ENCODE measurements around the gene MRPS12. TPM values are rescaled to one million over a fixed set of nuclear protein-coding genes. Genes with fewer than 3 reads are reported as not detected.
A peak's percentile ranks its signal among the peaks of the same experiment; 100 is the strongest.

MRPS12 gene
- total and polyA plus RNA-seq, 9 of the 15 experiments (the other 6 are each of a cell fraction or from before 2014, with no cell fraction given), result 8.1 to 174 (median 52.0) TPM

DNA sequence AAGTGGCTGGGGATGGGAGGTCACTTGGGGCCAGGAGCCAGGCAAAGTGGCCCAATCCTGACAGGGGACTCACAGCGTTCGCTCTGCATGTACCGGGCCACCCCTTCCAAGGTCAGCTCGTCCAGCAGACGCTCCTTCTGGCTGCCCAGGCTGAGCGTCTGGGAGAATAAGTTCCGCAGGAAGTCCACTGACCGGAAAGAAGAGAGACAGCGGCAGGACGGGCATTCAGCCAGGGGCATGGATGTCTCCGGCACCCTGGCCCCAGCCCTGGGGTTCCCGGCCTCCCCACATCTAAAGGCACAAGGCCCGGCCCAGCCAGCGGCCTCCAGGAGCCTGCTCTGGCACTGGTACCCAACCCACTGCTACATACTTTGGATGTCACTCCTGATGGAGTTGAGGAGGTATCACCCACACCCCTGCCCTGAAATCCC is 37.4 kb upstream of the MRPS12 start:
- no peaks in the 10 kb centered on the region for H4K20me1 ChIP-seq (replicated peaks; ENCODE audit: control insufficient read depth, insufficient read depth, low read length)
- FAIRE-seq, result no peak
- H3K27ac ChIP-seq (ENCODE audit: extremely low read depth, low read depth, low read length), result no peak overlapping the region
- H3K9me1 ChIP-seq (ENCODE audit: control insufficient read depth, insufficient read depth, low read length), result no peaks in the 10 kb centered on the region
- H3K4me1 ChIP-seq (replicated peaks in 1 of 2; ENCODE audit: control insufficient read depth in 2 of 2, insufficient read depth in 2 of 2, low read length in 2 of 2), result peaks cover 5 to 26% of the 10 kb centered on the region in 2 experiments
- in situ Hi-C loops (cut with MboI) (no loop called here), intact Hi-C loops (cut with micrococcal nuclease) (no loop called here)
- H3K9ac ChIP-seq (ENCODE audit: insufficient read depth in 1 of 2, low read depth in 2 of 2, low read length in 2 of 2), result peak overlapping the region in 1 of 2 experiments; percentile 43; a peak in 1 of 4 replicates
- no peaks in the 10 kb centered on the region for H3K9me3 ChIP-seq (replicated peaks; ENCODE audit: control insufficient read depth, insufficient read depth, low read depth, low read length)
- H3K4me2 ChIP-seq (ENCODE audit: insufficient read depth, low read length), result no peak overlapping the region
- WGBS (ENCODE audit: insufficient coverage, low coverage, missing lambda C conversion rate), result 94% methylated on average over 12 of the region's 14 CpGs
- peaks cover 3% of the 10 kb centered on the region; the same call in 2 of the 3 replicates for H3K79me2 ChIP-seq (ENCODE audit: control insufficient read depth, insufficient read depth, low read length)
- ChIA-PET POLR2A (interaction anchor here (0.7 to 1.0 kb wide), 2 partner anchors 11 to 16 kb away, joined by 3 to 4 read pairs; no protein-coding TSS in a partner anchor), CTCF (ENCODE audit: low intra/inter-chr PET ratio) (interaction anchor here (0.6 kb wide), 1 partner anchor 28 kb away, joined by 3 read pairs; no protein-coding TSS in a partner anchor)
- no peak for ATAC-seq
- H2AFZ ChIP-seq (ENCODE audit: low read depth, low read length), result no peak overlapping the region
- no peak overlapping the region for H3K4me3 ChIP-seq
- BruUV-seq (replicated peaks), result no TSS peak
- no peak for DNase-seq (ENCODE audit: extremely low read depth in 1 of 4, low spot score in 3 of 4)
- H3K36me3 ChIP-seq (ENCODE audit: control insufficient read depth, insufficient read depth, low read length), result peaks cover 19% of the 10 kb centered on the region; the same call in 1 of the 3 replicates
- no peaks in the 10 kb centered on the region for H3K27me3 ChIP-seq (ENCODE audit: control insufficient read depth in 2 of 2, insufficient read depth in 2 of 2, low read length in 2 of 2)
- no peak for TF ChIP-seq RNF2 (IDR thresholded peaks at IDR 0.05)
- no peak for TF ChIP-seq TEAD4 (IDR thresholded peaks at IDR 0.05; ENCODE audit: low read length)
- TF ChIP-seq TEAD4 (CRISPR knock-in tag; IDR thresholded peaks at IDR 0.05; ENCODE audit: borderline replicate concordance), result no peak
- TF ChIP-seq ZNF133 (CRISPR knock-in tag; IDR thresholded peaks at IDR 0.05), result no peak
- no peak for TF ChIP-seq DNMT1 (IDR thresholded peaks at IDR 0.05)
- TF ChIP-seq, protein P1, sequence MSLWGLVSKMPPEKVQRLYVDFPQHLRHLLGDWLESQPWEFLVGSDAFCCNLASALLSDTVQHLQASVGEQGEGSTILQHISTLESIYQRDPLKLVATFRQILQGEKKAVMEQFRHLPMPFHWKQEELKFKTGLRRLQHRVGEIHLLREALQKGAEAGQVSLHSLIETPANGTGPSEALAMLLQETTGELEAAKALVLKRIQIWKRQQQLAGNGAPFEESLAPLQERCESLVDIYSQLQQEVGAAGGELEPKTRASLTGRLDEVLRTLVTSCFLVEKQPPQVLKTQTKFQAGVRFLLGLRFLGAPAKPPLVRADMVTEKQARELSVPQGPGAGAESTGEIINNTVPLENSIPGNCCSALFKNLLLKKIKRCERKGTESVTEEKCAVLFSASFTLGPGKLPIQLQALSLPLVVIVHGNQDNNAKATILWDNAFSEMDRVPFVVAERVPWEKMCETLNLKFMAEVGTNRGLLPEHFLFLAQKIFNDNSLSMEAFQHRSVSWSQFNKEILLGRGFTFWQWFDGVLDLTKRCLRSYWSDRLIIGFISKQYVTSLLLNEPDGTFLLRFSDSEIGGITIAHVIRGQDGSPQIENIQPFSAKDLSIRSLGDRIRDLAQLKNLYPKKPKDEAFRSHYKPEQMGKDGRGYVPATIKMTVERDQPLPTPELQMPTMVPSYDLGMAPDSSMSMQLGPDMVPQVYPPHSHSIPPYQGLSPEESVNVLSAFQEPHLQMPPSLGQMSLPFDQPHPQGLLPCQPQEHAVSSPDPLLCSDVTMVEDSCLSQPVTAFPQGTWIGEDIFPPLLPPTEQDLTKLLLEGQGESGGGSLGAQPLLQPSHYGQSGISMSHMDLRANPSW (CRISPR knock-in tag; IDR thresholded peaks at IDR 0.05), result no peak
- TF ChIP-seq ZNF124 (CRISPR knock-in tag; IDR thresholded peaks at IDR 0.05), result no peak
- TF ChIP-seq, protein P2, sequence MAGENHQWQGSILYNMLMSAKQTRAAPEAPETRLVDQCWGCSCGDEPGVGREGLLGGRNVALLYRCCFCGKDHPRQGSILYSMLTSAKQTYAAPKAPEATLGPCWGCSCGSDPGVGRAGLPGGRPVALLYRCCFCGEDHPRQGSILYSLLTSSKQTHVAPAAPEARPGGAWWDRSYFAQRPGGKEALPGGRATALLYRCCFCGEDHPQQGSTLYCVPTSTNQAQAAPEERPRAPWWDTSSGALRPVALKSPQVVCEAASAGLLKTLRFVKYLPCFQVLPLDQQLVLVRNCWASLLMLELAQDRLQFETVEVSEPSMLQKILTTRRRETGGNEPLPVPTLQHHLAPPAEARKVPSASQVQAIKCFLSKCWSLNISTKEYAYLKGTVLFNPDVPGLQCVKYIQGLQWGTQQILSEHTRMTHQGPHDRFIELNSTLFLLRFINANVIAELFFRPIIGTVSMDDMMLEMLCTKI (IDR thresholded peaks at IDR 0.05; ENCODE audit: partially characterized antibody), result no peak
- no peak for TF ChIP-seq BRD9 (IDR thresholded peaks at IDR 0.05; ENCODE audit: low read depth, partially characterized antibody)
- no peak for TF ChIP-seq ZNF780A (CRISPR knock-in tag; IDR thresholded peaks at IDR 0.05)
- TF ChIP-seq NCOA1 (IDR thresholded peaks at IDR 0.05; ENCODE audit: low read depth), result no peak
- TF ChIP-seq, protein P3, sequence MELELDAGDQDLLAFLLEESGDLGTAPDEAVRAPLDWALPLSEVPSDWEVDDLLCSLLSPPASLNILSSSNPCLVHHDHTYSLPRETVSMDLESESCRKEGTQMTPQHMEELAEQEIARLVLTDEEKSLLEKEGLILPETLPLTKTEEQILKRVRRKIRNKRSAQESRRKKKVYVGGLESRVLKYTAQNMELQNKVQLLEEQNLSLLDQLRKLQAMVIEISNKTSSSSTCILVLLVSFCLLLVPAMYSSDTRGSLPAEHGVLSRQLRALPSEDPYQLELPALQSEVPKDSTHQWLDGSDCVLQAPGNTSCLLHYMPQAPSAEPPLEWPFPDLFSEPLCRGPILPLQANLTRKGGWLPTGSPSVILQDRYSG (tag; conservative IDR thresholded peaks at IDR 0.05; ENCODE audit: low read depth), result no peak
- TF ChIP-seq, protein P4, sequence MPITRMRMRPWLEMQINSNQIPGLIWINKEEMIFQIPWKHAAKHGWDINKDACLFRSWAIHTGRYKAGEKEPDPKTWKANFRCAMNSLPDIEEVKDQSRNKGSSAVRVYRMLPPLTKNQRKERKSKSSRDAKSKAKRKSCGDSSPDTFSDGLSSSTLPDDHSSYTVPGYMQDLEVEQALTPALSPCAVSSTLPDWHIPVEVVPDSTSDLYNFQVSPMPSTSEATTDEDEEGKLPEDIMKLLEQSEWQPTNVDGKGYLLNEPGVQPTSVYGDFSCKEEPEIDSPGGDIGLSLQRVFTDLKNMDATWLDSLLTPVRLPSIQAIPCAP (CRISPR knock-in tag; IDR thresholded peaks at IDR 0.05; ENCODE audit: borderline replicate concordance), result no peak
- TF ChIP-seq, protein P5, sequence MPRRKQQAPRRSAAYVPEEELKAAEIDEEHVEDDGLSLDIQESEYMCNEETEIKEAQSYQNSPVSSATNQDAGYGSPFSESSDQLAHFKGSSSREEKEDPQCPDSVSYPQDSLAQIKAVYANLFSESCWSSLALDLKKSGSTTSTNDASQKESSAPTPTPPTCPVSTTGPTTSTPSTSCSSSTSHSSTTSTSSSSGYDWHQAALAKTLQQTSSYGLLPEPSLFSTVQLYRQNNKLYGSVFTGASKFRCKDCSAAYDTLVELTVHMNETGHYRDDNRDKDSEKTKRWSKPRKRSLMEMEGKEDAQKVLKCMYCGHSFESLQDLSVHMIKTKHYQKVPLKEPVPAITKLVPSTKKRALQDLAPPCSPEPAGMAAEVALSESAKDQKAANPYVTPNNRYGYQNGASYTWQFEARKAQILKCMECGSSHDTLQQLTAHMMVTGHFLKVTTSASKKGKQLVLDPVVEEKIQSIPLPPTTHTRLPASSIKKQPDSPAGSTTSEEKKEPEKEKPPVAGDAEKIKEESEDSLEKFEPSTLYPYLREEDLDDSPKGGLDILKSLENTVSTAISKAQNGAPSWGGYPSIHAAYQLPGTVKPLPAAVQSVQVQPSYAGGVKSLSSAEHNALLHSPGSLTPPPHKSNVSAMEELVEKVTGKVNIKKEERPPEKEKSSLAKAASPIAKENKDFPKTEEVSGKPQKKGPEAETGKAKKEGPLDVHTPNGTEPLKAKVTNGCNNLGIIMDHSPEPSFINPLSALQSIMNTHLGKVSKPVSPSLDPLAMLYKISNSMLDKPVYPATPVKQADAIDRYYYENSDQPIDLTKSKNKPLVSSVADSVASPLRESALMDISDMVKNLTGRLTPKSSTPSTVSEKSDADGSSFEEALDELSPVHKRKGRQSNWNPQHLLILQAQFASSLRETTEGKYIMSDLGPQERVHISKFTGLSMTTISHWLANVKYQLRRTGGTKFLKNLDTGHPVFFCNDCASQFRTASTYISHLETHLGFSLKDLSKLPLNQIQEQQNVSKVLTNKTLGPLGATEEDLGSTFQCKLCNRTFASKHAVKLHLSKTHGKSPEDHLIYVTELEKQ (CRISPR knock-in tag; IDR thresholded peaks at IDR 0.05), result no peak
